H9 (cell line): ENCODE data around the gene PPP1R9A. TPM values are rescaled to one million over a fixed set of nuclear protein-coding genes. Genes with fewer than 3 reads are reported as not detected.

Source experiments
- DNase-seq: peaks from one replicate; pipeline ENCODE4 v3.0.0-alpha.2; 2017
- H2AFZ ChIP-seq: one replicate; pipeline ENCODE4 v1.6.1; 2013; ENCODE audit warnings: mild to moderate bottlenecking, low read length, control low read depth, moderate library complexity
- H2AK5ac ChIP-seq: 2 replicates; pipeline ENCODE4 v1.6.1; 2013; ENCODE audit warnings: low read length, control low read depth, mixed read lengths; ENCODE audit not compliant: insufficient read length
- H2BK120ac ChIP-seq: one replicate; pipeline ENCODE4 v1.6.1; 2013; ENCODE audit warnings: low read depth, mild to moderate bottlenecking, low read length, control low read depth, inconsistent platforms; ENCODE audit not compliant: poor library complexity, severe bottlenecking
- H2BK12ac ChIP-seq: 2 replicates; pipeline ENCODE4 v1.6.1; 2013; ENCODE audit warnings: low read length, control low read depth, mixed read lengths, low read depth; ENCODE audit not compliant: insufficient read length
- H2BK15ac ChIP-seq: 2 replicates; pipeline ENCODE4 v1.6.1; 2013; ENCODE audit warnings: low read depth, low read length, control low read depth
- H2BK20ac ChIP-seq: one replicate; pipeline ENCODE4 v1.6.1; 2013; ENCODE audit warnings: low read depth, mild to moderate bottlenecking, low read length, control low read depth, inconsistent platforms; ENCODE audit not compliant: poor library complexity, severe bottlenecking
- H2BK5ac ChIP-seq: 2 replicates; pipeline ENCODE4 v1.6.1; 2013; ENCODE audit warnings: low read length, control low read depth, mixed read lengths; ENCODE audit not compliant: insufficient read length
- H3K14ac ChIP-seq: 2 replicates; pipeline ENCODE4 v1.6.1; 2013; ENCODE audit warnings: low read length, control low read depth; ENCODE audit not compliant: insufficient read depth
- H3K18ac ChIP-seq: 2 replicates; pipeline ENCODE4 v1.6.1; 2013; ENCODE audit warnings: low read depth, mild to moderate bottlenecking, mixed read lengths, low read length, control low read depth; ENCODE audit not compliant: insufficient read length
- H3K23ac ChIP-seq: 2 replicates; pipeline ENCODE4 v1.6.1; 2013; ENCODE audit warnings: low read length, control low read depth, mixed read lengths, low read depth; ENCODE audit not compliant: insufficient read length
- H3K23me2 ChIP-seq: 2 replicates; pipeline ENCODE4 v1.6.1; 2013; ENCODE audit warnings: low read depth, mild to moderate bottlenecking, mixed read lengths, low read length, control low read depth; ENCODE audit not compliant: insufficient read length, poor library complexity, severe bottlenecking
- H3K27ac ChIP-seq: 2 replicates; pipeline ENCODE4 v1.5.1; 2013; ENCODE audit warnings: low read length, control low read depth, mixed read lengths, low read depth; ENCODE audit not compliant: insufficient read length
- H3K27me3 ChIP-seq: 2 replicates; pipeline ENCODE4 v1.6.1; 2013; ENCODE audit warnings: low read length, control low read depth, inconsistent platforms; ENCODE audit not compliant: insufficient read depth
- H3K4ac ChIP-seq: 2 replicates; pipeline ENCODE4 v1.6.1; 2013; ENCODE audit warnings: low read depth, mild to moderate bottlenecking, control low read depth, inconsistent platforms, low read length, moderate library complexity
- H3K4me1 ChIP-seq: 2 replicates; pipeline ENCODE4 v1.6.1; 2013; ENCODE audit warnings: low read length, control low read depth, inconsistent platforms; ENCODE audit not compliant: insufficient read depth
- H3K4me2 ChIP-seq: 2 replicates; pipeline ENCODE4 v1.6.1; 2013; ENCODE audit warnings: low read length, control low read depth, mixed read lengths; ENCODE audit not compliant: insufficient read length, insufficient read depth
- H3K56ac ChIP-seq: 2 replicates; pipeline ENCODE4 v1.6.1; 2013; ENCODE audit warnings: low read depth, mild to moderate bottlenecking, mixed read lengths, low read length, control low read depth; ENCODE audit not compliant: insufficient read length
- H3K79me1 ChIP-seq: 2 replicates; pipeline ENCODE4 v1.6.1; 2013; ENCODE audit warnings: low read depth, mild to moderate bottlenecking, moderate library complexity, low read length, control low read depth, inconsistent platforms; ENCODE audit not compliant: insufficient read depth, poor library complexity, severe bottlenecking
- H3K79me2 ChIP-seq: 2 replicates; pipeline ENCODE4 v1.6.1; 2013; ENCODE audit warnings: low read length, control low read depth, inconsistent platforms; ENCODE audit not compliant: insufficient read depth
- H3K9ac ChIP-seq: 2 replicates; pipeline ENCODE4 v1.6.1; 2013; ENCODE audit warnings: low read length, control low read depth, mixed read lengths; ENCODE audit not compliant: insufficient read length; ENCODE audit errors: extremely low read depth
- H3K9me3 ChIP-seq: one replicate; pipeline ENCODE4 v1.6.1; 2013; ENCODE audit warnings: low read depth, low read length, inconsistent platforms; ENCODE audit not compliant: control insufficient read depth
- H3T11ph ChIP-seq: one replicate; pipeline ENCODE4 v1.6.1; 2013; ENCODE audit warnings: mild to moderate bottlenecking, low read length, control low read depth, inconsistent platforms
- H4K20me1 ChIP-seq: one replicate; pipeline ENCODE4 v1.6.1; 2013; ENCODE audit not compliant: control insufficient read depth, insufficient read length, insufficient read depth
- H4K5ac ChIP-seq: 2 replicates; pipeline ENCODE4 v1.6.1; 2013; ENCODE audit warnings: low read depth, mild to moderate bottlenecking, mixed read lengths, low read length, control low read depth; ENCODE audit not compliant: insufficient read length
- H4K8ac ChIP-seq: replicated peaks from 2 replicates; pipeline ENCODE4 v1.6.1; 2013; ENCODE audit warnings: low read length, control low read depth, mixed read lengths, low read depth; ENCODE audit not compliant: insufficient read length
- H4K91ac ChIP-seq: 2 replicates; pipeline ENCODE4 v1.6.1; 2013; ENCODE audit warnings: low read depth, mild to moderate bottlenecking, moderate library complexity, mixed read lengths, low read length, control low read depth; ENCODE audit not compliant: insufficient read length
- H3K27ac Mint-ChIP-seq, 3 experiments: 2 replicates in 2 of 3; 3 replicates in 1 of 3; pipeline ENCODE4 v1.8.0; 2020 to 2021; ENCODE audit warnings: mixed read lengths in 3 of 3, mild to moderate bottlenecking in 1 of 3, moderate library complexity in 1 of 3
- H3K27me3 Mint-ChIP-seq: 2 replicates; pipeline ENCODE4 v1.8.0; 2021; ENCODE audit warnings: low read depth, mild to moderate bottlenecking, moderate library complexity, mixed read lengths
- H3K36me3 Mint-ChIP-seq, 3 experiments: 2 replicates in 2 of 3; 3 replicates in 1 of 3; pipeline ENCODE4 v1.8.0; 2020 to 2021; ENCODE audit warnings: low read depth in 3 of 3, mixed read lengths in 3 of 3; ENCODE audit not compliant: insufficient read depth in 1 of 3
- H3K4me1 Mint-ChIP-seq, 2 experiments: 2 replicates each; pipeline ENCODE4 v1.8.0; 2020; ENCODE audit warnings: mixed read lengths in 2 of 2
- H3K4me3 Mint-ChIP-seq, 2 experiments: 2 replicates in 1 of 2; 3 replicates in 1 of 2; pipeline ENCODE4 v1.8.0; 2020 to 2021; ENCODE audit warnings: mild to moderate bottlenecking in 2 of 2, mixed read lengths in 2 of 2, moderate library complexity in 1 of 2
- H3K9me3 Mint-ChIP-seq, 2 experiments: 2 replicates in 1 of 2; 3 replicates in 1 of 2; pipeline ENCODE4 v1.8.0; 2020; ENCODE audit warnings: mild to moderate bottlenecking in 2 of 2, mixed read lengths in 2 of 2, moderate library complexity in 1 of 2
- total RNA-seq: library from RNA; stranded (reverse); gene quantifications from 2 replicates; pipeline ENCODE4 v1.2.1, GENCODE V29; 2021
- TF ChIP-seq, protein P1 (sequence below): fragments of 200-600 bp; sonication (generic); conservative IDR thresholded peaks from 3 replicates; pipeline ENCODE4 v1.8.0; 2021; ENCODE audit warnings: antibody characterized with exemption, mild to moderate bottlenecking

Gene PPP1R9A
- total RNA-seq, 1 experiment from 2014 or later, result 17.0 TPM

DNA sequence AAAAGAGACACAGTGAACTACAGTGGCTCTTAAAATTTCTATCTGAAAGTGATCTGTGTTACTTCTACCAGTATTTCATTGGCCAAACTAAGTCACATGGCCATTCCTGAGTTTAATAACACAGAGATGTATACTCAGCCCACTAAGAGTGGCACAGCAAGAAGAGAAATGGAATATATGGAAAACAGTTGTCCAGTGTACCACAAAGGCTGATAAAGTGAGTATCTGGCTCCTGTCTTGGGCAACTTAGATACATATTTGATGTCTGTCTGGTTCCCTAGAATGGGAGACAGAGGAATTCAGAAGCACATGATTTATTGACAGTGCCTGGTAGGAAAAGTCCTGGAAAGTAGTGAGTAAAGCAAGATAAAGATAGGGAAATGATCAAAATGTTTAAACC is 427.1 kb downstream of the PPP1R9A start:
- H3K4me3 Mint-ChIP-seq, result no peak overlapping the region
- H3K4ac ChIP-seq, result no peak overlapping the region
- H2BK15ac ChIP-seq, result no peak overlapping the region
- H3K18ac ChIP-seq, result no peak overlapping the region
- H3K79me1 ChIP-seq, result no peaks in the 10 kb centered on the region
- H4K8ac ChIP-seq, result no peak overlapping the region
- no peak overlapping the region for H3K27ac Mint-ChIP-seq
- H2AFZ ChIP-seq, result no peak overlapping the region
- H3K9me3 ChIP-seq, result no peaks in the 10 kb centered on the region
- no peaks in the 10 kb centered on the region for H3K27me3 ChIP-seq
- no peak overlapping the region for H3K56ac ChIP-seq
- no peak overlapping the region for H2BK5ac ChIP-seq
- H3K36me3 Mint-ChIP-seq, result no peaks in the 10 kb centered on the region
- H2BK120ac ChIP-seq, result no peak overlapping the region
- no peak overlapping the region for H4K91ac ChIP-seq
- no peak overlapping the region for H4K5ac ChIP-seq
- no peak overlapping the region for H3K27ac ChIP-seq
- peaks cover 0 to 3% of the 10 kb centered on the region in 2 experiments; a peak in 1 of 5 replicates for H3K9me3 Mint-ChIP-seq
- H2AK5ac ChIP-seq, result no peak overlapping the region
- H3T11ph ChIP-seq, result no peak overlapping the region
- H3K14ac ChIP-seq, result no peak overlapping the region
- H3K4me1 ChIP-seq, result no peaks in the 10 kb centered on the region
- no peak overlapping the region for H3K4me2 ChIP-seq
- H3K23ac ChIP-seq, result no peak overlapping the region
- H3K9ac ChIP-seq, result no peak overlapping the region
- H3K79me2 ChIP-seq, result no peaks in the 10 kb centered on the region
- H3K23me2 ChIP-seq, result no peaks in the 10 kb centered on the region
- H2BK12ac ChIP-seq, result no peak overlapping the region
- no peak overlapping the region for H2BK20ac ChIP-seq
- no peaks in the 10 kb centered on the region for H3K27me3 Mint-ChIP-seq
- TF ChIP-seq, protein P1, sequence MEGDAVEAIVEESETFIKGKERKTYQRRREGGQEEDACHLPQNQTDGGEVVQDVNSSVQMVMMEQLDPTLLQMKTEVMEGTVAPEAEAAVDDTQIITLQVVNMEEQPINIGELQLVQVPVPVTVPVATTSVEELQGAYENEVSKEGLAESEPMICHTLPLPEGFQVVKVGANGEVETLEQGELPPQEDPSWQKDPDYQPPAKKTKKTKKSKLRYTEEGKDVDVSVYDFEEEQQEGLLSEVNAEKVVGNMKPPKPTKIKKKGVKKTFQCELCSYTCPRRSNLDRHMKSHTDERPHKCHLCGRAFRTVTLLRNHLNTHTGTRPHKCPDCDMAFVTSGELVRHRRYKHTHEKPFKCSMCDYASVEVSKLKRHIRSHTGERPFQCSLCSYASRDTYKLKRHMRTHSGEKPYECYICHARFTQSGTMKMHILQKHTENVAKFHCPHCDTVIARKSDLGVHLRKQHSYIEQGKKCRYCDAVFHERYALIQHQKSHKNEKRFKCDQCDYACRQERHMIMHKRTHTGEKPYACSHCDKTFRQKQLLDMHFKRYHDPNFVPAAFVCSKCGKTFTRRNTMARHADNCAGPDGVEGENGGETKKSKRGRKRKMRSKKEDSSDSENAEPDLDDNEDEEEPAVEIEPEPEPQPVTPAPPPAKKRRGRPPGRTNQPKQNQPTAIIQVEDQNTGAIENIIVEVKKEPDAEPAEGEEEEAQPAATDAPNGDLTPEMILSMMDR, result no peak
- H4K20me1 ChIP-seq, result no peaks in the 10 kb centered on the region
- H3K4me1 Mint-ChIP-seq, result peaks cover 0 to 7% of the 10 kb centered on the region in 2 experiments; a peak in 2 of 4 replicates
- DNase-seq, result no peak
